SK-N-MC (cell line): Measurements from ENCODE around the gene KCNRG.

Experiments
- EZH2 ChIP-seq: fragments of 200-600 bp; sonication (generic); IDR thresholded peaks from one replicate; pipeline ENCODE4 v1.6.1; 2017; ENCODE audit warnings: antibody characterized with exemption
- FOXP2 ChIP-seq: optimal IDR thresholded peaks from 2 replicates; pipeline ENCODE3; 2011; ENCODE audit warnings: mild to moderate bottlenecking, moderate library complexity; ENCODE audit not compliant: insufficient read depth; ENCODE audit errors: extremely low read length, control extremely low read depth
- POLR2AphosphoS5 ChIP-seq: IDR thresholded peaks from 2 replicates; pipeline ENCODE4 v1.6.1; 2012; ENCODE audit warnings: mild to moderate bottlenecking, low read depth, low read length, borderline replicate concordance

GRCh38 chr13:50011461-50011860, 3.8 kb upstream of the KCNRG start:
- TF ChIP-seq POLR2AphosphoS5 (no peak), EZH2 (no peak), FOXP2 (no peak)
